HepG2 (cell line): ENCODE measurements around the gene LENEP. TPM values are rescaled to one million over a fixed set of nuclear protein-coding genes. Genes with fewer than 3 reads are reported as not detected.

Experiments
- CSRNP1 ChIP-seq: sonication (generic); formaldehyde crosslinking; IDR thresholded peaks from 2 replicates; pipeline ENCODE4 v1.8.1; 2023; ENCODE audit warnings: mild to moderate bottlenecking, missing genetic modification reagents
- DBP ChIP-seq: sonication (generic); formaldehyde crosslinking; IDR thresholded peaks from 2 replicates; pipeline ENCODE4 v1.4.0; 2020; ENCODE audit warnings: missing genetic modification reagents; ENCODE audit errors: not compliant biosample characterization
- GZF1 ChIP-seq: sonication (generic); formaldehyde crosslinking; IDR thresholded peaks from 2 replicates; pipeline ENCODE4 v1.5.1; 2020; ENCODE audit warnings: mild to moderate bottlenecking, missing genetic modification reagents
- HMG20B ChIP-seq: conservative IDR thresholded peaks from 2 replicates; pipeline ENCODE4 v1.6.1; 2016; ENCODE audit warnings: missing genetic modification reagents, missing compliant biosample characterization
- KLF13 ChIP-seq: sonication (generic); formaldehyde crosslinking; IDR thresholded peaks from 2 replicates; pipeline ENCODE4 v1.4.0; 2020; ENCODE audit warnings: mild to moderate bottlenecking, missing genetic modification reagents
- PATZ1 ChIP-seq: sonication (generic); formaldehyde crosslinking; IDR thresholded peaks from 2 replicates; pipeline ENCODE4 v1.4.0; 2020; ENCODE audit warnings: missing genetic modification reagents
- PAX8 ChIP-seq: sonication (generic); formaldehyde crosslinking; IDR thresholded peaks from 2 replicates; pipeline ENCODE4 v1.8.0; 2022; ENCODE audit warnings: mild to moderate bottlenecking, missing genetic modification reagents, borderline replicate concordance
- TEF ChIP-seq: sonication (generic); formaldehyde crosslinking; IDR thresholded peaks from 2 replicates; pipeline ENCODE4 v1.5.0; 2020; ENCODE audit warnings: missing genetic modification reagents
- ZC3H4 ChIP-seq: sonication (generic); formaldehyde crosslinking; IDR thresholded peaks from 2 replicates; pipeline ENCODE4 v1.4.0; 2020; ENCODE audit warnings: missing genetic modification reagents, borderline replicate concordance
- ZNF253 ChIP-seq: sonication (generic); formaldehyde crosslinking; IDR thresholded peaks from 2 replicates; pipeline ENCODE4 v1.8.0; 2022; ENCODE audit warnings: mild to moderate bottlenecking, missing genetic modification reagents, borderline replicate concordance
- ZNF331 ChIP-seq: sonication (generic); formaldehyde crosslinking; IDR thresholded peaks from 2 replicates; pipeline ENCODE4 v1.4.0; 2020; ENCODE audit warnings: missing genetic modification reagents
- ZNF44 ChIP-seq: sonication (generic); formaldehyde crosslinking; IDR thresholded peaks from 2 replicates; pipeline ENCODE4 v1.5.1; 2020; ENCODE audit warnings: mild to moderate bottlenecking, missing genetic modification reagents
- ZNF570 ChIP-seq: sonication (generic); formaldehyde crosslinking; IDR thresholded peaks from 2 replicates; pipeline ENCODE4 v1.4.0; 2020; ENCODE audit warnings: mild to moderate bottlenecking, missing genetic modification reagents, borderline replicate concordance
- ZNF577 ChIP-seq: sonication (generic); formaldehyde crosslinking; IDR thresholded peaks from 2 replicates; pipeline ENCODE4 v1.4.0; 2020; ENCODE audit warnings: mild to moderate bottlenecking, low read depth, missing genetic modification reagents, borderline replicate concordance
- ZNF646 ChIP-seq: sonication (generic); formaldehyde crosslinking; IDR thresholded peaks from 2 replicates; pipeline ENCODE4 v1.9.0; 2021; ENCODE audit warnings: mild to moderate bottlenecking, missing genetic modification reagents
- ZNF720 ChIP-seq: sonication (generic); formaldehyde crosslinking; IDR thresholded peaks from 2 replicates; pipeline ENCODE4 v1.4.0; 2020; ENCODE audit warnings: missing genetic modification reagents
- ZNF879 ChIP-seq: sonication (generic); formaldehyde crosslinking; IDR thresholded peaks from 2 replicates; pipeline ENCODE4 v1.8.1; 2023; ENCODE audit warnings: missing genetic modification reagents
- polyA plus RNA-seq, 8 experiments: library from polyadenylated mRNA; depleted of rRNA in 3 of 8; stranded (reverse) in 7 of 8; unstranded in 1 of 8; fragments of >200 nt; fragmentation: Illumina TruSeq in 4 of 8; extraction: Trizol in 4 of 8; gene quantifications; 2 replicates each; pipeline versions ENCODE4 v1.2.1 to v1.2.3, GENCODE V29; 2011 to 2016; ENCODE audit warnings: low read depth in 4 of 8, missing spikeins in 1 of 8, mixed read lengths in 1 of 8; ENCODE audit not compliant: insufficient read depth in 1 of 8
- total RNA-seq, 5 experiments: library from RNA; depleted of rRNA; stranded (reverse); fragments of >200 nt; fragmentation: Illumina TruSeq; extraction: Trizol; gene quantifications; 2 replicates each; pipeline ENCODE4 v1.2.3, GENCODE V29; 2016; ENCODE audit warnings: low read depth in 1 of 5

The LENEP gene
- total and polyA plus RNA-seq, 2 of the 13 experiments (the other 11 are each of a cell fraction or from before 2014, with no cell fraction given) = 0.29 TPM; not detected in 1

GRCh38 chr1:154972517-154973343 lies 20.7 kb upstream of the LENEP start (continued):
- TF ChIP-seq PATZ1 (CRISPR knock-in tag) = peak; percentile 87
- TF ChIP-seq HMG20B (CRISPR knock-in tag) = 0 out of 2 replicates have a peak, but pooled peaks have one; percentile 32
- TF ChIP-seq ZNF879 (CRISPR knock-in tag) = no peak
- TF ChIP-seq PAX8 (CRISPR knock-in tag) = no peak
- TF ChIP-seq ZNF720 (CRISPR knock-in tag) = no peak
- TF ChIP-seq DBP (CRISPR knock-in tag) = no peak
- TF ChIP-seq ZNF44 (CRISPR knock-in tag) = no peak
- TF ChIP-seq ZNF570 = no peak
- no peak for TF ChIP-seq ZNF577 (CRISPR knock-in tag)
- TF ChIP-seq TEF = no peak
- no peak for TF ChIP-seq GZF1 (CRISPR knock-in tag)
- no peak for TF ChIP-seq KLF13 (CRISPR knock-in tag)
- peak; percentile 34; the same call in 1 of the 2 replicates for TF ChIP-seq CSRNP1
- no peak for TF ChIP-seq ZNF646 (CRISPR knock-in tag)
- peak; percentile 66 for TF ChIP-seq ZNF331
- no peak for TF ChIP-seq ZNF253 (CRISPR knock-in tag)
- peak; percentile 40; the same call in 1 of the 2 replicates for TF ChIP-seq ZC3H4 (CRISPR knock-in tag)
